Stimulated activated CD8-positive, alpha-beta memory T cell treated with anti-CD3 and anti-CD28 coated beads, Interleukin-7, amount 100 ng/mL, for 24 hours (primary cell): Measurements from ENCODE around the gene PDIA2.
"Not testable (repeated sequence)": the region's sequence is repeated elsewhere in the genome, so short reads cannot be mapped to it uniquely, and the experiment has no call there.

Source experiments
- DNase-seq: peaks from one replicate; pipeline ENCODE4 v3.0.0-alpha.2; 2020; ENCODE audit warnings: low read depth

PDIA2 gene

DNA sequence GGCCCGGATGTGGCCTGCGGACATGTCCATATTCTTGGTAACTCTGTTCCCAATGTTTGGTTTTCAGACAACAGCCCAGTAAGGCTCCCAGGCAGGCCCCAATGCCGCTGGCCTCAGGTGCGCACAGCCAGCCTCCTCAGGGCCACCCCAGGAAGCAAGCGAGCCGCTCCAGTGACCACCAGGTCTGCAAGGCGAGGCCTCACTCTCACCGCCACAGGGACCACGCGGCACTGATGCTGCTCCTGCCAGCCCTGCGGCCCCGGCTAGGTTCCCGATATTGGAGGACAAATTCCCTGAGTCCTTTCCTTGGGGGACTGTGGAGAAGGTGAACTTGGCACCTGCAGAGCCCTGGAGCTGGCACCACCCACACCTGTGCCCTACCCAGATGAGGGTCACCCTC, 19.0 kb downstream of the PDIA2 start:
- no peak for DNase-seq

DNA sequence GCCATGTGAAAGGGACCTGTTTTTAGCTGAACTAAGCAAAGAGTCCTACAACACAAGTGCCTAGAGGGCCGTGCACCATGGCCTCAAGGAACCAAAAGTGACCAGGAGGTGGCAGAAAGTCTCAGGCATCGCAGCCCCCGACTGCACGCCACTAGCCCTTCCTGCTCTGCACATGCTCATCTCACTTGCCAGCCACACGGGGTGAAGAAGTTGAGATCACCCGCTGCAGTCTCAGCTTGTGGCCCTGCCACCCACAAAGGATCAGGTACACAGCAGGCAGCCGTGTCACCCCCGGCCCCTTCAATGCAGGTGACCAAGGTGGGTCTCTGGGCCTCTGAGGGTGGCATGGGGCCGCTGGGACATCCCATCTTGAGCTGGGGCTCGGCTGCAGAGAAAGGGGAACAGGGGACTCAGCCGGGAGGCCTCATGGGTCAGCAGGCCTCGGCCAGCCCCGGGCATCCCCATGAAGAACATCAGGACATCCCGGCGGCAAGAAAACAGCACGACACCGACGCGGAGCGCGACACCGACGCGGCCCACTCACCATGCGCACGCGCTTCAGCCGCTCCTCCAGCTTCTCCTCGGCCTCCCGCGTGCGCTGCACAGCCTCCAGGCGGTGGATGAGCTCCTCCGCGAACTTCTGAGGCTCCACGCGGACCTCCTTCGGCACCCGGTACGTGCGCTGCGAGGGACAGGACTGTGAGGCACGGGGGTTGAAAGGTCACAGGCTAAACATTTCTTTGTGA, 21.0 kb downstream of the PDIA2 start:
- no peak for DNase-seq

DNA sequence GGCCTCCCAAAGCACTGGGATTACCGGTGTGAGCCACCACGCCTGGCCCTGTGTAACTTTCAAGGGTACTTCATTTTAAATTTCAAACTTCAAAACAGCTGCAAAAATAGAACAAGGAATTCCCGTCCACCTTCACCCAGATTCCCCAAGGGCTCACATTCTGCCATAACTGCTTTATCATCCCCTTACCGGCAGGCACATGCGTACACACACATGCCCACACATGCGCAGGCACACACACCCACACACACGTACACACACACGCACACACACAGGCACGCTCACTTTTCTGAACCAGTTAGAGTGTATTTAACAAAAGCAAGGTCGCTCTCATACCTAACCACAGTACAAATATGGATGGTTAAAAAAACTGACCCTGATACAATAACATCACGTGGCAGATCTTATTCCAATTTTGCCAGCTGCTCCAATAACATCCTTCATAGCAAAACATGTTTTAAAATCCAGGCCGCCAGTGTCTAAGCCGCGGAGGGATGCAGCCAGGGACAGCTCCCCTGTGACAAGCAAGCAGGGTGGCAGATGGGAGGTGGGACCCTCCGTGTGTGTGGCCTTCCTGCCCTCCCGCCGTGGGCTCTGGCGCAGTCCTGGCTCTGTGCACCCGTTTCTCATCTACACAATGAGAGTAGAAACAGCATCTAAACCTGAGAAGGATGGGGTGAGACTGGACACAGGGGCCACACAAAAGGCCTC, 23.1 kb downstream of the PDIA2 start:
- DNase-seq, result no peak

DNA sequence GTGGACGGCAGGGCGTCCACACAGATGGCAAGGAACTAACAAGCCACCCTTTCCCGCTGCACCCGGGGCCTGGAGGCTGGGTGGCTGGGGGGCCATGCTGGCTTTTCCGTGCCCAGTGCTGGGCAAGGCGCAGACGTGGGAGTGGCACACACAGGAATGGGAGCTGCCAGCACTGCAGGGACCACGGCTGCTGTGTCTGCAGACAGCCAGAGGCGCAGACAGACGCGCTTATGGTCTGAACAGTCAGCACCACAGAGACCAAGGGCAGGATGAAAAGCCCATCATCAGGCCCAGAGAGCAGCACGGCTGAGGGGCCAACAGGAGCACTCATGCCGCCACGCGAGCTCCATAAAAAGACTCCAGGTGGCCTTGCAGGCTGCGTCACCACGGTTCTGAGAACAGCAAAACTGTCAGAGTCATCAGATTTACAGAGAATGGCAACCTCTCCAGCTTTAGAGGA, 24.0 kb downstream of the PDIA2 start:
- DNase-seq, result no peak

DNA sequence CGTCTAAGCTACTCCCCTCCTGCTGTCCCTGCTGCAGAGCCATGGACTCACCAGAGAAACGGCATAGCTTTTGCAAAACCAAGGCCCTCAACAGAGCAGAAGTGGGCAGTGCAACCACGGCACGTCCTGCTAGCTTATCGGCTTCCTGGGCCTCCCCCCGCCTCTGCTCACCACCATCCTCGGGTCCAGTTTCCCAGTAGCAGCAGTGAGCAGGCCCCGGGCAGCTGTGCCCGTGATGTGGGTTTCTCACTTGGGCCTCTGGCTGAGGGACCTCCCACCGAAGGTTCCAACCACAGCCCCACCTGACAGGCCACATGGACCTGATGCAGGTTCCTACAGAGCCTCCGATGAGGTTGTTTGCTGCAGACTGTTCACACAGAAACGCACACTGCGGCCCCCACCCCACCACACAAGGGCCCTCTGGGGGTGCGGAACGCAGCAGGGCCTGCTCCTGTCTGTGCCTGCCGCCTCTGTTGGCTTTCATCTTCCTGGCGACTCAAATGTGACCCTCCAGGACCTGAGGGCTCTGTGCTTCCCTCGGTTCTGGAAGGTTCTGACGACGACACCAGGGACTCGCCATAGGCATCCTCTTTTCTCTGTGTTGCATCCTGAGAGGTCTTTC, 24.8 kb downstream of the PDIA2 start:
- DNase-seq, result no peak

DNA sequence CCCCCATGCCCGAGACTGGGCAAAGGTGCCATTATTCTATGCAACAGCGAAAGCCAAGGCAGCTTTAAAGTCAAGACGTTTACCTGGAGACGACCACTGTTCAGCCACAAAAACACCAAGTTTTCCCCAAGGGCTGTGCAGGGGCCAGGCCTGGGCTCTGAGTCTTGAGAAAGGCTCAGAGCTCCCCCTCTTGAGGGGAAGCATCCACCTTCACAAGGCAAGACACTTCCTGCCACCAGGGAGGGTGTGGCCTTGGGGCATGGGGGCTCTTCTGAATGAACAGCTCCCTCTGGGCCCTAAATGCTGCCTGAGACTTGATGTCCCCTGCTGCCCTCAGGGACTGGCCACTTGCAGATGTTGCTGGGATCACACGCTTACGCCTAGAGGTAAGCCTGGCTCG, 26.5 kb downstream of the PDIA2 start:
- DNase-seq, result no peak

DNA sequence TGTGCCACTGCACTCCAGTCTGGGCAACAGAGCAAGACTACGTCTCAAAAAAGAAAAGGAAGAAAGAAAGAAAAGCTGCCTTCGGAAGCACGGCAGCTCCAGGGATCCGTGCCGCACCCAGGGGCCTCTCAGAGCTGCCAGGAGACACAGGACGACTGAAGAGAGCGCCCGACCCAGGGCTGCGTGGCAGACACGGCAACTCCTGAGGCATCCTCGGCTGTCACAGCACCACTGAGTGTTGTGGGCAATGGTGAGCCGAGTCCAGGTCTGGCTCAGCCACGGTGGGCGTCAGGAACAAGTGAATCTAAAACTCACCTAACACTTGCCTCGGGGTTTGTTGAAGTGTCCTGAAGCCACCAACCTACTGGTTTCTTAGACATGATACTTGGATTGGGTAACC, 28.8 kb downstream of the PDIA2 start:
- no peak for DNase-seq

DNA sequence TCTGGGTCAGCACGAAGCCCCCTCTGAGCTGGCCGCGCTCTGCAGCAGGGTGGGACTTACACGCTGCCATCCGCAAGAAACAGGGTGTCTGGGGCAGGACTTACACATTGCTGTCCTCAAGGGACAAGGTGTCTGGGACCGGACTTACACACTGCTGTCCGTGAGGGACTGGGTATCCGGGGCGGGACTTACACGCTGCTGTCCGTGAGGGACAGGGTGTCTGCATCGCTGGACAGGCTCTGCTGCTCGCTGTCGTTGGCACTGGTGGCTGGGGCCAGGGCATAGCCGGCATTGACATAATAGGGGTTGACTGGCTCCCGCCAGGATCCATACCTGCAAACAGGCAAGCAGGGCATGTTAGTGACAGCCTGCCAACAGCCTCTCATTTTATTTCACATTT, 31.4 kb downstream of the PDIA2 start:
- no peak for DNase-seq

DNA sequence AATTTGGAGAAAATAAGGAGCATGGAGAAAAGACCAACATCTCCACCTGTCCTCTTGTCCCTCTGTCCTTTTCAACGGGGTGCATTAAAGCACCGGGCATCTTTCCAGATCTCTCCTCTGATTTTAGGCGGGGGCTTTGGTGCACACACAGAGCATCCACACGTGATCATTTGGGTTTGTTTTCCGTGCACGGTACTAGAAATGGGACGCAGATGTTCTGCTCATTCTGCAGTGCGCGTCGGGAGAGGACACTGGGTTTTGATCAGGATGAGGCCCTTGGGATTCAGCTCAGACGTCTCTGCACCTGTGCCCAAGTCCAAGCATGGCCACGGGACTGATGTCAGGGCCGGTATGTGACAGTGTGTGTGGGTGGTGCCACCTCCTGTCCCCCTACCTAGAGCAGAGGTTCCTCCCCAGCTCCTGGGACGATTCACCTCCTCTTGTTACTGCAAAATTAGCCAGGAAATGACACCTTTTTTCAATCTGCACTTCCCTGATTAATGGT, 31.9 kb downstream of the PDIA2 start:
- DNase-seq, result no peak

DNA sequence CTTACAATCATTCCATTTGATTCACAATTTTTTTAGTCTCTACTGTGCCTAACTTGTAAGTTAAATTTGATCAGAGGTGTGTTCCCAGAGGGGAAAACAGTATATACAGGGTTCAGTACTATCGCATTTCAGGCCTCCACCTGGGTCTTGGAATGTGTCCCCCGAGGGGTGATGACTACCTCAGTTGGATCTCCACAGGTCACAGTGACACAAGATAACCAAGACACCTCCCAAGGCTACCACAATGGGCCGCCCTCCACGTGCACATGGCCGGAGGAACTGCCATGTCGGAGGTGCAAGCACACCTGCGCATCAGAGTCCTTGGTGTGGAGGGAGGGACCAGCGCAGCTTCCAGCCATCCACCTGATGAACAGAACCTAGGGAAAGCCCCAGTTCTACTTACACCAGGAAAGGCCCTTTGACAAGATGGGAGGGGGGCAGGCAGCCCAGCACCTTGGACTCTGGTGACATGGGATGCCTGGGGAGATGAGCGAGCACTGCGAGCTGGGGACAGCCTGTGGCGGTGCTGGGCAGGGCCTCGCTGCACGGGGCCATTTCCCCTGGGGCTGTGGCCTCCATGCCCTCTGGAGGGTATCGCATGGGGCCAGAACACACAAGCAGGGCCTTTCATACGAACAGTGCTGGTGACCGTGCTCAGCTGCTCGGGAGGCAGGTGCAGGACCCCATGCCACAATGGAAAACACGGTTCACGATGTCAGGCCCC, 33.9 kb downstream of the PDIA2 start:
- no peak for DNase-seq

DNA sequence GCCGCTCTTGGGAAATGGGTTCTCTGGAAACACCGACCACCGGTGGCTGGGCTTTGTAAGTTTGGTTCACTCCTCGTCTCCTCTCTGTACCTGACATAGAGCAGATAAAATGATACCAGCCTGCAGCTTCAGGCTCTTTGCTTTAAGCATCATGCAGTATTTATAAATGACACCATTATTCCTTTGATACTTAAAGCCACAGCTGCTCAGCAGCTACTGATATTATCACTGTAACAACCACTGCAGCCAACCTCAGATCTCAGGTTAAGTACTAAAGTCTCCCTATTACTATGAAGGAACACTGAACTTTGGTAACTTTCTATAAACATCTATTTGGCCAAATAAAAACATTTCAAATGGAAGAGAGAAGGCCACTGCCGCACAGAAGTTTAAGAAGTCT, 34.6 kb downstream of the PDIA2 start:
- DNase-seq, result no peak

DNA sequence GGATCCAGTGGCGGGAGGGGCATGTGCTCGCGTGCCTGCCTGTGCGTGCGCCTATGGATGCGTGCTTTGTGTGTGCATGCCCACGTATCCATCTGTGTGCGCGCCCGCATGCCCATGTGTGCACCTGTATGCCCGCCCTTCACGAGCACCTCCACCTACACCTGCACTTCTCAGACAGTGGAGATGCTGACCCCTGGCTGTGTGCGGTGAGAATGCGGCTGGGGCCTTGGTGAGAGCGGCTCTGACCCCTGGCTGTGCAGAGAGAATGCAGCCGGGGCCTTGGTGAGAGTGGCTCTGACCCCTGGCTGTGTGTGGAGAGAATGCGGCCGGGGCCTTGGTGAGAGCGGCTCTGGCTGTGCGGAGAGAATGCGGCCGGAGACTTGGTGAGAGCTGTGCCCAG, 35.7 kb downstream of the PDIA2 start:
- DNase-seq, result no peak

DNA sequence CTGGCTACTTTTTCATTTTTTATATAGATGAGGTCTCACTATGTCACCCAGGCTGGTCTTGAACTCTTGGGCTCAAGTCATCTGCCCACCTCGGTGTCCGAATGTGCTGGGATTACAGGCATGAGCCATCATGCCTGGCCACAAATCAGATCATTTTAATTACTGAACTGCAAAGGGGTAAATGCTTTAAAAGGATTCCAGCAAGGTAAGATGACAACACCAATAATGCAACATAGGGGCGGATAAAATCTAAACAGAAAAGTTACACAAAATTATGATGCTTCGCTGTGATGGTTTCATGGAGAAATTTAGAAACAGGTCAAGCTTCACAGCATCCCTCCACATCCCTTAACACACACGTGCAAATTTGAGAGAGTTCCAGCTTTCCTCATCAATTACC, 37.2 kb downstream of the PDIA2 start:
- DNase-seq, result no peak

DNA sequence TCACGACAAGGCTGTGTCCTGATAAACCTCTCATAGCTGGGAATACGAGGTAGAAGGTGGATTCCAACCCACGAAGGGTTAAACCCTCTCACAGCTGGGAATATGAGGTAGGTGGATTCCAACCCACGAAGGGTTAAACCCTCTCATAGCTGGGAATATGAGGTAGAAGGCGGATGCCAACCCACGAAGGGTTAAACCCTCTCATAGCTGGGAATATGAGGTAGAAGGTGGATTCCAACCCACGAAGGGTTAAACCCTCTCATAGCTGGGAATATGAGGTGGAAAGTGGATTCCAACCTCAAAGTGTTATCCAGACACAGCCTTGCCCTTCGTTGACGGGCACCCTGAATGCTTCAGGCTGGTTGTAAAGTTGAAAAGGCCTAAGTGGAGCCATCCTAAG, 38.6 kb downstream of the PDIA2 start:
- DNase-seq, result no peak

DNA sequence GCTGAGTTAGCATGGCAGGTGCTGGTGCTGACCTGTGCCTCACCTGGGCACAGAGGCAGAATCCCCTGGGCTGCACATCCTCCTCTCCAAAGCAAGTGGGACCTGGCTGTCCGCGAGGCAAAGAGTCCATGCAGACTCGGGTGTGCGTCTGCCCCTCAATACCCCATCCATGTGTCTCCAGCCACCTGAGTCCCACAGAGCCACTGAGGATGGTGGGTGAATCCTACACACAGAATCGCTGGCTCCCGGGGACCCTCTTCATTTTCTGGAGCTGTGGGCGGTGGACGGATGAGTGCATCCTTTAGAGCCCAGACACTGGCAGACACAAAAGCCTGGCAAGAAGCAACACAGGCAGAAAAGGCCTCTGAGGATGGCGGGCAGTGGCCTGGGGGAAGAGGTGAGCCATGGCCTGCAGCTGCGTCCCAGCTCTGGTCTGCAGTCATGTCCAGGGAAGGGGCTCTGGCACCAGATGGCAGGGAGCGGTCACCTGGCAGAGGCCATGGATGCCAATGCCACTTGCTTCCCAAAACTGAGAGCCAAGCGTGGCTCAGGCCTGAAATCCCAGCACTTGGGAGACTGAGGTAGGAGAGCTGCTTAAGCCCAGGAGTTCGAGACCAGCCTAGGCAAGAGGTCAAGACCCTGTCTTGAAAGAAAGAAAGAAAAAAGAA, 39.6 kb downstream of the PDIA2 start:
- DNase-seq, result no peak

DNA sequence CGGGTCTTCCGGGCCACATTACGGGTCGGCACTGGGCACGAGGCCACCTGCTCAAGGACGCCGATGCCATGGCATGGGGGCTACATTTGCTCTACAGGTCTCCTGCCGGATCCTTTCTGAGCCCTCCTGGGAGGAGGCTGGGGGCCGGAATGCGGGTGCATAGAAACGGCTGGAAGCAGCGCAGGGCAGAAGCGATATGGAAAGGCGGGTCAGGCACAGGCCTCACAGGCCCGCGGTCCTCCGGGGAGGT, 41.2 kb downstream of the PDIA2 start:
- no peak for DNase-seq

DNA sequence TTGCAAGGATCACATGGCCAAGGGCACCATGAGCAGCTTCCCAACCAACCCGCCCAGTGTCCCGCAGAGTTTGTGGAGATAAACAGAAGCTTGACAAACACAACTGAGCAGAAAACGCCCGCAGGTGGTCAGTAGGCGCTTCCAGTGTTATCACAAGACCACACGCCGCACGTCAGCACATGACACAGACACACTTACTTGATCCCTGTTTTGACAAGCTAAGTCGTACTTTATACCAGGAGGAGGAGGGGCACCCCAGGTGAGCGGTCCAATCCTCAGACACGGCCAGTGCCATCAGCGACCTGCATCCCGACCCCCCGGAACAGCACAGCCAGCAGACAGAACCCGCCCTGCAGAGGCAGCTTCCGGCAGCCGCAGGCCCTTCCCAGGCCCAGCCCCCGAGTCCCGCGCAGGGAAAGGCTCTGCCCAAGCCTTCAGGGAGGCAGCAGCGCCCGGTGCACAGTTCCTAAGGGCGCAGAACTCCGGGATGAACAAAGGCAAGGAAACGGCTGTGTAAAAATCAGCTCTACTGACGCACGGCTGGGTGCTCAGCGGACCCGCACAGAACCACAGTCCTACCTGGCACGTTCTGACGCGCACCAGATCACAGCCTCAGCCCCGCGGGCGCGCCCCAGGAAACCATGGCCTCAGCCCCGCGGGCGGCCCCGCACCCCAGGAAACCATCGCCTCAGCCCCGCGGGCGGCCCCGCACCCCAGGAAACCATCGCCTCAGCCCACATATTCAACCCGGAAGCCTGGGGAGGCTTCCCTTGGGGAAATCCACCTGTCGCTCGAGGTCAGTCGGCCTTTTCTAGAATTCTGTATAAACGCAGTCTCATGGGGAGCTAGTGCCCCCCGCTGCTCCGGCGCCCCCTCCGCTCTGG, 41.7 kb downstream of the PDIA2 start:
- DNase-seq, result no peak

DNA sequence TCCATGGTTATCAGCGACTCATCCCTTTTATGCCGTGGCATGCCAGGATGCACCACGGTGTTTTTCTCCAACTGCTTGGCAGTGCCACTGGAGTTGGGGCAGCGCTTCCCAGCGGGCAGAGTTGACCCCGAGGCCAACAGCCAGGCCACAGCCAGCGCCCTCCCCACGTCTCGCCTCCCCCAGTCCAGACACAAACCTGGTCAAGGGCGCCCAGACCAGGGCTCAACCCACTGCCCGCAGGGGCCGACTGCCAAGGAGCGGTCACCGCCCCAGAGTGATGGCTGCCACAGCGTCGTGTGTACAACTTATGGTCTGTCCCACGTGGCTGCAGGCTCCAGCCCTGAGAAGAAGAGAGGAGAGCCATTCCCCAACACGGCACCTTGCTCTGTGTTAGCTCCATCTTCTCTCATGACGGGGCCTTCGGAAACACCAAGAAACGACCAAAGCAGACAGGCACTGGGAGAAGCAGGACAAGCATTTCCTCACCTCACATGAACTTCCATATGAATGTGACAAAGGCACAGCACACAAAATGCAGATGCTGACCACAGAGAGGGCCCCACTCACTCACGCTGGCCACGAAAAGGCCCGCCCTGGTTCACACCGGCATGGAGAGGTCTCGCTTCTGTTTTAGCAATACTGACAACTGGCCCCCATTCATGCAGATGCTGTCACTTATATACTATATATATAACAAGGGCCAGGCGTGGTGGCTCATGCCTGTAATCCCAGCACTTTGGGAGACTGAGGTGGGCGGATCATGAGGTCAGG, 42.6 kb downstream of the PDIA2 start:
- no peak for DNase-seq

DNA sequence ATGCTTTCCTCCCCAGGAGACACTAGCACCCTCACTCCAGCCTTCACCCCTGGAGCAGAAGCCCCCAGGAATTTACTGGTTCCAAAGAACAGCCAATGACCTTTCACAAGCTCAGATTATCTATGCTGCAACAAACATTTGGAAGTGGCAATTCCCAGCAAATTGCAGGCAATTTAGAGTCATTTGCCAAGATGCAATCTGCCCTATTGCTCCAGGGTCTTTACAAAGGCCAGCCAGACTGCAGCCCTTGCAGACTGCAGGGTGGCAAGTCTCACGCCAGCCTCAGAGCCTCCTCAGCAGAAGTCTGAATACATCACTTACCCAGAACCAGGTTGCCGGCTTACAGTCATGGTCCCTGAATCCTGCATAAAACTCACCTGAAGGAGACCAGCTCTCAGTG, 47.8 kb downstream of the PDIA2 start:
- DNase-seq, result no peak

DNA sequence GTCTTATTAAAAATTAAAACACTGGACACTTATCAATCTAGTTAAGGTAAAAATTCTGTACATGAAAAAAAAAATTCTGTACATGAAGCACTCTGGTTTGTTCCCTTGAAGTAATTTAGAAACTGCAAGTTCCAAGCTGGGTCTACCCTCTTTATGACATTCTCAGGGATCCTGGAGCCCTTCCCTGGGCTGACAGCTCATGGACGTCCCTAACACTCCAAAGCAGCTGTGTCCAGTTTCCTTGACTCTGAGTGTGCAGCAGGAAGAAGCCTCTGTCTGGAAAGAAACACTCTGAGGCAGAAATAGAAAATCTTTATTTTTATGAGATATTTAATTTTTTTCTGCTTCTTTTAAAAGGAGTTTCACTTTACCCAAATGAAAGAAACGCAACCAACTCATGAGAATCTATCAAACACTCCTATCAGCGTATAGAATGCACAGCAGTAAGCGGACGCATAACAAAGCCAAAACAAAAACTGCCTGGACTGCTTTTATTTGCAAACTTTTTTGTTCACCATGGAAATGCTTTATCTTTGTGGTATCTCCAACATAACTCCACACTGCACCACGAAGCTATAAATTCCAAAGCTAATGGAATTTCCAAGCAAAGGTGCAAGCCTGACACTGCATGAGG, 48.3 kb downstream of the PDIA2 start:
- not testable (repeated sequence) for DNase-seq
